Testis (tissue), 3 donors: ENCODE measurements around the gene ZNF862. TPM values are rescaled to one million over a fixed set of nuclear protein-coding genes. Genes with fewer than 3 reads are reported as not detected.

Experiments used
- DNase-seq: peaks from one replicate; pipeline ENCODE4 v3.0.0-alpha.2; 2019
- H3K27ac ChIP-seq, 2 donors: fragments of 200-600 bp; sonication (generic); one replicate each; pipeline ENCODE4 v1.5.1; 2019
- H3K27me3 ChIP-seq: fragments of 200-600 bp; sonication (generic); one replicate; pipeline ENCODE4 v1.5.1; 2019
- H3K36me3 ChIP-seq: fragments of 200-600 bp; sonication (generic); one replicate; pipeline ENCODE4 v1.5.1; 2017; ENCODE audit warnings: low read depth; ENCODE audit errors: missing control alignments
- H3K4me1 ChIP-seq: fragments of 200-600 bp; sonication (generic); one replicate; pipeline ENCODE4 v1.5.1; 2019
- H3K4me3 ChIP-seq, 2 donors: fragments of 200-600 bp; sonication (generic); one replicate each; pipeline ENCODE4 v1.5.1; 2017 to 2019
- H3K9me3 ChIP-seq: fragments of 200-600 bp; sonication (generic); one replicate; pipeline ENCODE4 v1.5.1; 2017
- POLR2A ChIP-seq: fragments of 450-650 bp; IDR thresholded peaks from one replicate; pipeline ENCODE4 v1.6.1; 2017; ENCODE audit warnings: antibody characterized with exemption, mild to moderate bottlenecking, moderate library complexity
- WGBS, 2 donors: methylation state at CpG; one replicate each; pipeline ENCODE4 v1.1.5; 2018; 5-methylcytosine and 5-hydroxymethylcytosine counted together
- intact Hi-C: fragments of 100-400 bp; cut with DNase I; formaldehyde crosslinking; loops from one replicate; pipeline ENCODE4 v1.15.1; 2023; ENCODE audit warnings: low total_unique reads
- polyA plus RNA-seq: library from polyadenylated mRNA; stranded (reverse); fragments of 350-450 nt; fragmentation: Illumina TruSeq; extraction: RNeasy Lipid Tissue Mini Kit (QIAGEN cat#74804); gene quantifications from one replicate; pipeline ENCODE4 v1.2.3, GENCODE V29; 2014; ENCODE audit warnings: low read depth, low replicate concordance; ENCODE audit not compliant: insufficient read depth
- total RNA-seq, 2 donors: library from RNA; depleted of rRNA; stranded (reverse); fragments of >200 nt; gene quantifications; one replicate each; pipeline ENCODE4 v1.2.3, GENCODE V29; 2016
- TF ChIP-seq, protein P1 (sequence below), 3 experiments: fragments of 450-650 bp in 2 of 3; fragments of 200-600 bp in 1 of 3; sonication (generic) in 1 of 3; IDR thresholded peaks; one replicate each; pipeline ENCODE4 v1.5.1; 2016 to 2019; ENCODE audit warnings: antibody characterized with exemption in 3 of 3, mild to moderate bottlenecking in 2 of 3, moderate library complexity in 1 of 3

Gene ZNF862
- total and polyA plus RNA-seq, 3 donors from 2014 or later: 12.8 to 24.5 (median 21.6) TPM

DNA sequence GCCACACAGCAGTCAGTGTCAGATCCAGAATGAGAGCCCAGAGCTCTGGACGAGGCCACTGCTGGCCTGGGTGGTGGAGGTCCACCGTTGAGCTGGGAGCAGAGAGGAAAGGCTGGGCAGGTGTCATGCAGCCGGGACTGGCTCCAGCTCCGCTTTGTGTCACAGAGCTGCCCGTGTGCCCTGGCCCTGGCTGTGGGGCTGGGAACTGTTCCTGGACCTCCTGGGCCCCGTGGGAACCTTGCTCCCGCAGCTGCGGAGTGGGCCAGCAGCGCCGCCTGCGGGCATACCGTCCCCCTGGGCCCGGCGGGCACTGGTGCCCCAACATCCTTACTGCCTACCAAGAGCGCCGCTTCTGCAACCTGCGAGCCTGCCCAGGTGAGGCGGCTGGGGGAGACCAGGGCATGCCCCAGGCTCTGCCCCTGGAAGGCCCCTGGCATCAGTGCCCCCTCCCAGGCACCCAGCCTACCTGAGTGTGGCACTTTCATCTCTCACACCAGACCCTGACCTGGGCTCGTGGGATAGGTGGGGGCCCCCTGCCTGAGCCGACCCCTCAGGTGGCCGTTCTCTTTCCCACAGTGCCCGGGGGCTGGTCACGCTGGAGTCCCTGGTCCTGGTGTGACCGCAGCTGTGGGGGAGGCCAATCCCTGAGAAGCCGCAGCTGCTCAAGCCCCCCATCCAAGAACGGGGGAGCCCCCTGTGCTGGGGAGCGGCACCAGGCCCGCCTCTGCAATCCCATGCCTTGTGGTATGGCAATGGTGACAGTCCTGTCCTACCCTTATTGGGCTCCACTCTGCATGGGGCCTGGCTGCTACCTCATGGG lies 18.8 kb upstream of the ZNF862 start:
- no peak for DNase-seq
- Histone ChIP-seq H3K9me3 (no peaks in the 10 kb centered on the region), H3K36me3 (no peaks in the 10 kb centered on the region), H3K4me1 (no peaks in the 10 kb centered on the region), H3K27me3 (no peaks in the 10 kb centered on the region), H3K27ac (no peak overlapping the region), H3K4me3 (no peak overlapping the region)
- TF ChIP-seq, protein P1, sequence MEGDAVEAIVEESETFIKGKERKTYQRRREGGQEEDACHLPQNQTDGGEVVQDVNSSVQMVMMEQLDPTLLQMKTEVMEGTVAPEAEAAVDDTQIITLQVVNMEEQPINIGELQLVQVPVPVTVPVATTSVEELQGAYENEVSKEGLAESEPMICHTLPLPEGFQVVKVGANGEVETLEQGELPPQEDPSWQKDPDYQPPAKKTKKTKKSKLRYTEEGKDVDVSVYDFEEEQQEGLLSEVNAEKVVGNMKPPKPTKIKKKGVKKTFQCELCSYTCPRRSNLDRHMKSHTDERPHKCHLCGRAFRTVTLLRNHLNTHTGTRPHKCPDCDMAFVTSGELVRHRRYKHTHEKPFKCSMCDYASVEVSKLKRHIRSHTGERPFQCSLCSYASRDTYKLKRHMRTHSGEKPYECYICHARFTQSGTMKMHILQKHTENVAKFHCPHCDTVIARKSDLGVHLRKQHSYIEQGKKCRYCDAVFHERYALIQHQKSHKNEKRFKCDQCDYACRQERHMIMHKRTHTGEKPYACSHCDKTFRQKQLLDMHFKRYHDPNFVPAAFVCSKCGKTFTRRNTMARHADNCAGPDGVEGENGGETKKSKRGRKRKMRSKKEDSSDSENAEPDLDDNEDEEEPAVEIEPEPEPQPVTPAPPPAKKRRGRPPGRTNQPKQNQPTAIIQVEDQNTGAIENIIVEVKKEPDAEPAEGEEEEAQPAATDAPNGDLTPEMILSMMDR (IDR thresholded peaks at IDR 0.05): no peak
- TF ChIP-seq POLR2A: no peak
- intact Hi-C loops: no loop called here
- WGBS, 2 donors: 80 to 94% methylated on average over 5 to 28 of the region's 28 CpGs

DNA sequence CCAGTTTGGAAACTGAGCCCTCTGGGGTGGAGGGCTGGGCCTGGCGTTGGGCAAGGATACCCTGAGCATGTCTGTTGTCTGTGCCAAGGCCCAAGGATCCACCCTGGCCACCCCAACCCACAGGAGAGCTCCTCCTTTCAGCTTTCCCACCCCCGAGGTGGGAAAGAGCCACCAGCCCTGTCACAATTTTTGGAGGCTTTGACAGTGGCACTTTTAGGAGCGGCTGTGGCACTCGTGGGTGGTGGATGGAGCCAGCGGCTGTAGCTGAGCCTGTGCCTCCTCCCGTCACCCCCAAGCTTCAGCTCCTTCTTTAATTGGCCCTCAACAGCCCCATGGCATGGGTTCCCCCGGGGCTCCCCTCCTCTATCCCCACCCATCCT lies 18.2 kb upstream of the ZNF862 start:
- Histone ChIP-seq H3K36me3 (no peaks in the 10 kb centered on the region), H3K27me3 (no peaks in the 10 kb centered on the region), H3K4me1 (no peaks in the 10 kb centered on the region), H3K27ac (no peak overlapping the region), H3K9me3 (no peaks in the 10 kb centered on the region), H3K4me3 (no peak overlapping the region)
- WGBS, 2 donors: 84 to 87% methylated on average over 6 to 7 of the region's 7 CpGs
- TF ChIP-seq, protein P1 (IDR thresholded peaks at IDR 0.05): no peak
- no peak for TF ChIP-seq POLR2A
- no peak for DNase-seq
- intact Hi-C loops: no loop called here

DNA sequence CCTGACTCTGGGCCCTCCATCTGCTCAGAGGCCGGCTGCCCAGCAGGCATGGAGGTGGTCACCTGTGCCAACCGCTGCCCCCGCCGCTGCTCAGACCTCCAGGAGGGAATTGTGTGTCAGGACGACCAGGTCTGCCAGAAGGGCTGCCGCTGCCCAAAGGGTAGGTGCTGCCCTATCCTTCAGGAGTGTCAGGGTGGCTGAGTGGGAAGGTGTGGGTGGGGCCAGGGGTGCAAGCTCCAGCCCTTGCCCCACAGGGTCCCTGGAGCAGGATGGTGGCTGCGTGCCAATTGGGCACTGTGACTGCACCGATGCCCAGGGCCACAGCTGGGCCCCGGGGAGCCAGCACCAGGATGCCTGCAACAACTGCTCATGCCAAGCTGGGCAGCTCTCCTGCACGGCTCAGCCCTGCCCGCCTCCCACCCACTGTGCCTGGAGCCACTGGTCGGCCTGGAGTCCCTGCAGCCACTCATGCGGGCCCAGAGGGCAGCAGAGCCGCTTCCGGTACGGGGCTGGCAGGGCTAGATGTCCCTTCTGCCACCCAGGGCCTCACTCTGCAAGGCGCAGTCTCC lies 17.5 kb upstream of the ZNF862 start:
- H3K9me3 ChIP-seq: no peaks in the 10 kb centered on the region
- intact Hi-C loops: no loop called here
- H3K4me1 ChIP-seq: no peaks in the 10 kb centered on the region
- no peak overlapping the region for H3K27ac ChIP-seq
- no peak for TF ChIP-seq POLR2A
- TF ChIP-seq, protein P1 (IDR thresholded peaks at IDR 0.05): no peak
- H3K27me3 ChIP-seq: no peaks in the 10 kb centered on the region
- H3K4me3 ChIP-seq: no peak overlapping the region
- no peaks in the 10 kb centered on the region for H3K36me3 ChIP-seq
- no peak for DNase-seq
- WGBS, 2 donors: 90 to 93% methylated on average over 4 to 17 of the region's 17 CpGs

DNA sequence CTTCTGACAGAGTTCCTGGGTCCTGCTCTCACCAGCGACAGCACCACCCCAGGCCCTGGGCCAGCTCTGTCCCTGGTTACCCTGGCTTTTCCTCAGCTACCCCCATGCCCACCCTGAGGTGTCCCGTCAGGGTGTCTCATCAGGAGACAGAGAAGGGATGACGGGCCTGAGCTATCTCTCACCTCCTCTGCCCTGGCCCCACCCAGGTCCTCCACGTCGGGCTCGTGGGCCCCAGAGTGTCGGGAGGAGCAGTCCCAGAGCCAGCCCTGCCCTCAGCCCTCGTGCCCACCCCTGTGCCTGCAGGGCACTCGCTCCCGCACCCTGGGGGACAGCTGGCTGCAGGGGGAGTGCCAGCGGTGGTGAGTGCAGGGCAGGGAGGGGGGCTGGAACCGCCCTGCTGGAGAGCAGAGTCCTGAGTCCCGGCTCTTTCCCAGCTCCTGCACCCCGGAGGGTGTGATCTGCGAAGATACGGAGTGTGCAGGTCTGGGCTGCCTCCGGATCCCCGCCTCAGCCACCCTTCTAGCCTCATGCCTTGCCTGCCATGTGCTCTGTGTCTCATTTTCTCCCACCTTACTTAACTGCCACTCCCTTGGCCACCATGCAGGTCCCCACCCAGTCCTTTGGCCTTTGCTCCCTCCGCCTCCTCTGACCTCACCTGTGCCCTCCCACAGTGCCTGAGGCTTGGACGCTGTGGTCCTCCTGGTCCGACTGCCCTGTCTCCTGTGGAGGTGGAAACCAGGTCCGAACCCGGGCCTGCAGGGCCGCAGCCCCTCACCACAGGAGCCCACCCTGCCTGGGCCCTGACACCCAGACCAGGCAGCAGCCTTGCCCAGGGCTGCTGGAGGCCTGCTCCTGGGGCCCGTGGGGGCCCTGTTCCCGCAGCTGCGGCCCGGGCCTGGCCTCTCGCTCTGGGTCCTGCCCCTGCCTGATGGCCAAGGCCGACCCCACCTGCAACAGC lies 16.7 kb upstream of the ZNF862 start:
- Histone ChIP-seq H3K4me1 (no peaks in the 10 kb centered on the region), H3K27ac (no peak overlapping the region), H3K36me3 (no peaks in the 10 kb centered on the region), H3K4me3 (no peak overlapping the region), H3K27me3 (no peaks in the 10 kb centered on the region), H3K9me3 (no peaks in the 10 kb centered on the region)
- no peak for DNase-seq
- intact Hi-C loops: no loop called here
- no peak for TF ChIP-seq POLR2A
- TF ChIP-seq, protein P1 (IDR thresholded peaks at IDR 0.05): no peak
- WGBS, 2 donors: 88 to 90% methylated on average over 19 to 30 of the region's 30 CpGs
